T-helper 22 cell (primary cell): ENCODE measurements around the gene COPS7A.

Source experiments
- DNase-seq: peaks from one replicate; pipeline ENCODE4 v3.0.0-alpha.2; 2020; ENCODE audit warnings: low read depth

COPS7A gene

DNA sequence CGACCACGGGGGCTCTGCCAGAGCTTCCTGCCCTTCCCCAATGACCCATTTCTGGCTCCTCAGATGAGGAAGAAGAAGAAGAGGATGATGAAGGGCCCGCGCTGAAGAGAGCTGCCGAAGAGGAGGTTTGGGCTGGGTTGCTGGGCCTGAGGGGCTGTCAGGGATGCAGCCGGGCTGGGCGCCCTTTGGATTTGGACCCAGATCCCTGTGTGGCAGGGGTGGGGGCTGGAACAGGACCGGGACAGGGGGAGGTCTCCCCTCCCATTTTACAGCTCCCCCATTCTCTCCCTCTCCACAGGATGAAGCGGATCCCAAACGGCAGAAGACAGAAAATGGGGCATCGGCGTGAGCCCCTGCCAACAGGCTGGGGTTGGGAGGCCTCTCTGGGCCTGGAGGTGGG lies 46.2 kb downstream of the COPS7A start:
- DNase-seq: no peak

DNA sequence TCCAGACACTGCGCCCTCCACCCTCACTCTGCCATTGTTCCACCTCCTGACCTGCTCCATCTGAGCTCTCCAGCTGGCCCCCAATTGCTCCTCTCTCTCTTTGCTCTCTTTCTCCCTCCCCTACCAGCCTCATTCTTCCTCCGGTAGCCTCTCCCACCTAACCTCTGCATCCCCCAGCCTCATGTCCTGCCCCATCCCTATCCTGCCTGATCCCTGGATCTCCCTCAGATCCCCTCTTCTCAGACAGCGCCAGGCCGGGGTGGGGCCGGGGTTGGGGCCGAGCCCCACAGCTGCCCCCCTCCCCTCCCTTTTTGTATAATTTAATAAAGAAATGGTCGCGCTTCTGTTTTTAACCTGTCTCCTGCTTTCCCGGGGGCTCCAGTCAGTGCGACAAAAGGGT lies 46.8 kb downstream of the COPS7A start:
- no peak for DNase-seq

DNA sequence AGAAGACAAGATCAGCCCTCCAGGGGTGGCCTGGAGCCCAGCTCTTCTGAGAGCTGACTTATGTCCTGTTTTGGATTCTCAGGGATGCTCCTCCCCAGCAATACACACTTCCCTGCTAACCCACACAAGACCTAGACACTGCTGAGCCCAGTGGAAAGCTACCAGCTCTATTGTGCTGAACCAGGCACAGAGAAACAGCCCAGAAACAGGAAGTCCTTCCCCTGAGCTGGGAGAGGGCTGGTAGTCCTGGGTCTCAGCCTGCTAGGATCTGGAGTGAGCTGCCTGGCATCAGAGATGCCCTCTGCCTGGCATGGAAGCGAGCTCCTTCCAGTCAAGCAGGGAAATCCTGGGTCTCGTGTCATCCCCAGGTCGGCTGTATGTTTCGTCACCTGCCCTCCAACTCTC lies 47.2 kb downstream of the COPS7A start:
- DNase-seq: no peak

DNA sequence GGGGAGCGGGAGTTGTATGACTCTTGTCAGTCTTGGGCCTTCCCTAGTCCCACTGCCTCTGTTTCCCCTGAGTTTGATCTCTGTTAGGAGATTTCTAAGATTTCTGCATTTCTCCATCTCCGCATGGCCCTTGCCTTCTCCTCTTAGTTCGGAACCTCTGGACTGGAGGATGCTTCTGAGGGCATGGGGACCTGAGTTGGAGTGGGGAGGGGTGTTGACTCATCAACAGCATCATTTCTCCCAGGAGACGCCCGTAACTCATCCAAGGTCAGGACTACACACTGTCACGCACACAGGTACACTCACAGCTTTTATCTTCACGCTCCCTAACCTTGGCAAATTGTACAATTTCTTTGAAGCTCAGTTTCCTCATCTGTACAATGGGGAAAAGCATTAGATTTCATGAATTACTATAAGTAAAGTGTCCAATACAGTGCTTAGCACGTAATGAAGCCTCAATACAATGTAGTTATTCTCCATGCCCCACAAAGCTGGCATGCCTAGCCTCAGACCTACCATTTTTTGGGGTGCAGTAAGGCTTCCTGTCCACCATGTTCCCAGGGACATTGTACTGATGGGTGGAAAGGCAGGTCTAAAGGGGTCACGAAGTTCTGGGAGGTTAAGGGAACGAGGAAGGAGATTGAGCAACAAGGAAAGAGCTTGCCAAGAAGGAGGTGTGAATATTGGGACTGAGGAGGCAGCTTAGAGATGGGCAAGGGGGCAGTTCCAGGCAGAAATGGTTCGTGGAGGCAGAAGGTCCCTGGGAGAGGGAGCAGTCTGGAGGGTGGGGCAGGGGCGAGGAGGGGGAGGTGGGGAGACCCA lies 47.9 kb downstream of the COPS7A start:
- DNase-seq: no peak

DNA sequence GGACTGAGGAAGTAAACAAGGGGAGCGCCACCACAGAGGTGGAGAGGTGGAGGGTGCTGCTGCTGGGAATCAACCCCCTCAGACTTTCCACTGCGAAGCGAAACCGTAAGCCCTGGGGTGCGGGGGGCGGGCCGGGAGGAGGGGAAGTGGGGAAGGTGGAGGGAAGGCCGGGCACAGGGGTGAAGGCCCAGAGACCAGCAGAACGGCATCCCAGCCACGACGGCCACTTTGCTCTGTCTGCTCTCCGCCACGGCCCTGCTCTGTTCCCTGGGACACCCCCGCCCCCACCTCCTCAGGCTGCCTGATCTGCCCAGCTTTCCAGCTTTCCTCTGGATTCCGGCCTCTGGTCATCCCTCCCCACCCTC lies 48.5 kb downstream of the COPS7A start, which contains the start of gene LAG3:
TSS of gene LAG3 (plus strand) at position 190 of the 365 bp plus-strand sequence. CDS start 333 bp downstream, outside the sequence.
- DNase-seq: no peak

DNA sequence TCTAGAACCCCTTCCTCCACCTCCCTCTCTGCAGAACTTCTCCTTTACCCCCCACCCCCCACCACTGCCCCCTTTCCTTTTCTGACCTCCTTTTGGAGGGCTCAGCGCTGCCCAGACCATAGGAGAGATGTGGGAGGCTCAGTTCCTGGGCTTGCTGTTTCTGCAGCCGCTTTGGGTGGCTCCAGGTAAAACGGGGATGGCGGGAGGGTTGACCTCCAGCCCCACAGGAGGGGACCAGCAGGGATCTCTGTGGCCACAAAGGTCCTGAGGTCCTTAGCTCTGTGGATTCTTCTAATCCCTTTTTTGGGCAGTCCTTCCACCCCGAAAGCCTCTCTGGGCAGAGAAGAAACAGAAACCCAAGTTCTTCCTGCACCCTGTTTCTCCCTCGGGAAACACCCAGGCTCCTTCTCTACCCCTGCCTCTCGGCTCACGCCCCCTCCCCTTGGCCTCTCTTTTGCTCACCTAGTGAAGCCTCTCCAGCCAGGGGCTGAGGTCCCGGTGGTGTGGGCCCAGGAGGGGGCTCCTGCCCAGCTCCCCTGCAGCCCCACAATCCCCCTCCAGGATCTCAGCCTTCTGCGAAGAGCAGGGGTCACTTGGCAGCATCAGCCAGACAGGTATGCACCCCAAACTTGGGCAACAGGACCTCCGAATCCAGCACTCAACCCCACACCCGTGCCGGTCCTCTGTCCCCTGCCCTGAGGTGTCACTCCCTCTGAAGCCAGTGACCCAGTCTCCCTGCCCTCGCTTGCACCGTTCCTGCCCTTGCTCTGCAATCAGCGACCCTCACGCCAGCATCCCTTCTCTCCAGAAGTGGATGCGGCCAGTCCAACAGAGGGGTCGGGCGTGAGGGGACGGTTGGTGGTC lies 49.1 kb downstream of the COPS7A start:
- DNase-seq: no peak

DNA sequence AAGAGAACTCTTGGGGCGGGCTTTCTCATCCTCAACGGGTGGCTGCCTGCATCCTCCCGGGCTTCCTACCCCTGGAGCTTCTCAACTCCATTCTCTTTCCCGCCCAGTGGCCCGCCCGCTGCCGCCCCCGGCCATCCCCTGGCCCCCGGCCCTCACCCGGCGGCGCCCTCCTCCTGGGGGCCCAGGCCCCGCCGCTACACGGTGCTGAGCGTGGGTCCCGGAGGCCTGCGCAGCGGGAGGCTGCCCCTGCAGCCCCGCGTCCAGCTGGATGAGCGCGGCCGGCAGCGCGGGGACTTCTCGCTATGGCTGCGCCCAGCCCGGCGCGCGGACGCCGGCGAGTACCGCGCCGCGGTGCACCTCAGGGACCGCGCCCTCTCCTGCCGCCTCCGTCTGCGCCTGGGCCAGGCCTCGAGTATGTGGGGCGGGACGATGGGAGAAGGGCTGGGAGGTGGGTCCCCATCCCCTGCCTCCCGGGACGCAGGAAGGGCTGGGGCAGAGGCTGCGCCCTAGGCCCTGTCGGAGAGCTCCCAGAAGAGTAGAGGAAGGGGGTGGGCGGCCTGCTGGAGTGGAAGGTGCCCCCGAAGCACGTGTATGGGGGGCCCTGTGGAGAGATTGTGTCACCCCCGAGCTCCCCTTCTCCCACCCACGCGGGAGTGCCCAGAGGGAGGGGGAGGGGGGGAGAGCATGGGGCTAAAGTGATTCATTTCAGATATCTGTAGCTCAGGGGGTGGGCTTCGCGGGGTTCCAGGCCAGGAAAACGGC lies 49.9 kb downstream of the COPS7A start:
- no peak for DNase-seq

DNA sequence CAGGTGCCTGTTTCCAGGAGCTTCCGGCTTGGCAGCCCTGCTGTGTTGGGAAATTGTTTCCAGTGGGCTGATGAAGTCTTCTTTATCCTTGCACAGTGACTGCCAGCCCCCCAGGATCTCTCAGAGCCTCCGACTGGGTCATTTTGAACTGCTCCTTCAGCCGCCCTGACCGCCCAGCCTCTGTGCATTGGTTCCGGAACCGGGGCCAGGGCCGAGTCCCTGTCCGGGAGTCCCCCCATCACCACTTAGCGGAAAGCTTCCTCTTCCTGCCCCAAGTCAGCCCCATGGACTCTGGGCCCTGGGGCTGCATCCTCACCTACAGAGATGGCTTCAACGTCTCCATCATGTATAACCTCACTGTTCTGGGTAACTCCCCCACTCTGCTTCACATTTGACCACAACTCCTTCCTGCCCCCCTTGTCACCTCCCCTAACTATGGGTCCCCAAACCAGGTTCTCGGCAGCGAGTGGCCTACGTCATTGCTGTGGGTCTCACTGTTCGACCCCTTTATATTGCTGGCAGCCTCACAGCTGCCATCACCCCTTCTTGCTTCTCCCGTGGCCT lies 50.7 kb downstream of the COPS7A start:
- DNase-seq: no peak

DNA sequence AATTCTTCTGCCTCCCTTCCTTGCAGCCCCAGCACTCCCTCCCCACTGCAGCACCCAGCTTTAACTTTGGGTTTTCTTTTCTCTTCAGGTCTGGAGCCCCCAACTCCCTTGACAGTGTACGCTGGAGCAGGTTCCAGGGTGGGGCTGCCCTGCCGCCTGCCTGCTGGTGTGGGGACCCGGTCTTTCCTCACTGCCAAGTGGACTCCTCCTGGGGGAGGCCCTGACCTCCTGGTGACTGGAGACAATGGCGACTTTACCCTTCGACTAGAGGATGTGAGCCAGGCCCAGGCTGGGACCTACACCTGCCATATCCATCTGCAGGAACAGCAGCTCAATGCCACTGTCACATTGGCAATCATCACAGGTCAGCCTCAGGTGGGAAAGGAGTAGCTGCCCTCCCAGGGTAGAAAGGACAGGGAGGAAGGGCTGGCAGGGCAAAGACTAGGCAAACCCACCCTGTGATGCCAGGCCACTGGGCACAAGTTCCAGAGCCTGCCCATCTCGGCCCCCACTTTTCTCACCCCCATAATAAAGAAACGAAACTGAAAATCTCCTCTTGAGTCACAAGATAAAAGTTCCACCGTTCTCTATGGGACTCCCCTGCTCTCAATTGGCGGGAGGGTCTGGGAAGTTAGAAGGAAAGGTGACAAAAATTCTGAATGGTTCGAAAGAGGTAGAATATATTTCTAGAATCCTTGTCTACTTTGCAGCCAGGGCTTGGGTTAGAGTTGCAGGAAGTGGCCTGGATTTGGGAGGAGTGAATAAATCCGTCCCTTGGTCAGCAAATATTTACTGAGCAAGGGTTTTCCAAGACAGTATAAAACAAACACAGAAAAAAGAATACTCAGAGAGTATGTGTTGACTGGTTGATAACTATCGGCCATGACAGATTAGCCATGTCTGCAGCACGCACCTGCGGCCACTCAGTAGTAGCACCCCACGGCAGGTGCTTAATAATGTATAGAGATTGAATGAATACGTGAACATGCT lies 51.6 kb downstream of the COPS7A start:
- no peak for DNase-seq

DNA sequence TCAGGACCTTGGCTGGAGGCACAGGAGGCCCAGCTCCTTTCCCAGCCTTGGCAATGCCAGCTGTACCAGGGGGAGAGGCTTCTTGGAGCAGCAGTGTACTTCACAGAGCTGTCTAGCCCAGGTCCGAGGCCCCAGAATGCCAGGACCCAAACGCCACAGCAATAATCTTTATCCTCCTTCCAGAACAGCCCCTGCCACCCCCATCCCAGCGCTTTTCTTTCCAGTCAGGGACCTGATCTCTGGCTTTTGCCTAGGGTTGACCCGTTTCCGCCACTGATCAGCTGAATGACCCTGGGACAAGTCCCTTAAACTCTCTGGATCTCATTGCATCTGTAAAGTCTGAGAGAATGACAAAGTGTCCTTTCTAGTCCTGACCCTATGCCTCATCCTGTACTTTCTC lies 53.5 kb downstream of the COPS7A start:
- DNase-seq: no peak

DNA sequence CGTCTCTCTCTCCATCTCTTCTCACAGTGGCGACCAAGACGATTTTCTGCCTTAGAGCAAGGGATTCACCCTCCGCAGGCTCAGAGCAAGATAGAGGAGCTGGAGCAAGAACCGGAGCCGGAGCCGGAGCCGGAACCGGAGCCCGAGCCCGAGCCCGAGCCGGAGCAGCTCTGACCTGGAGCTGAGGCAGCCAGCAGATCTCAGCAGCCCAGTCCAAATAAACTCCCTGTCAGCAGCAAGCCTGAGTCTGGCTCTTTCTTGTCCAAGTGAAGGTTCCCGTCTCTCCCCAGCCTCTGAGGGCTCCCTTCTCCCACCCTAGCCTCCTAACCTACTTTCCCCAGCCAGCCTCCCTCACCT lies 54.3 kb downstream of the COPS7A start:
- DNase-seq: no peak

DNA sequence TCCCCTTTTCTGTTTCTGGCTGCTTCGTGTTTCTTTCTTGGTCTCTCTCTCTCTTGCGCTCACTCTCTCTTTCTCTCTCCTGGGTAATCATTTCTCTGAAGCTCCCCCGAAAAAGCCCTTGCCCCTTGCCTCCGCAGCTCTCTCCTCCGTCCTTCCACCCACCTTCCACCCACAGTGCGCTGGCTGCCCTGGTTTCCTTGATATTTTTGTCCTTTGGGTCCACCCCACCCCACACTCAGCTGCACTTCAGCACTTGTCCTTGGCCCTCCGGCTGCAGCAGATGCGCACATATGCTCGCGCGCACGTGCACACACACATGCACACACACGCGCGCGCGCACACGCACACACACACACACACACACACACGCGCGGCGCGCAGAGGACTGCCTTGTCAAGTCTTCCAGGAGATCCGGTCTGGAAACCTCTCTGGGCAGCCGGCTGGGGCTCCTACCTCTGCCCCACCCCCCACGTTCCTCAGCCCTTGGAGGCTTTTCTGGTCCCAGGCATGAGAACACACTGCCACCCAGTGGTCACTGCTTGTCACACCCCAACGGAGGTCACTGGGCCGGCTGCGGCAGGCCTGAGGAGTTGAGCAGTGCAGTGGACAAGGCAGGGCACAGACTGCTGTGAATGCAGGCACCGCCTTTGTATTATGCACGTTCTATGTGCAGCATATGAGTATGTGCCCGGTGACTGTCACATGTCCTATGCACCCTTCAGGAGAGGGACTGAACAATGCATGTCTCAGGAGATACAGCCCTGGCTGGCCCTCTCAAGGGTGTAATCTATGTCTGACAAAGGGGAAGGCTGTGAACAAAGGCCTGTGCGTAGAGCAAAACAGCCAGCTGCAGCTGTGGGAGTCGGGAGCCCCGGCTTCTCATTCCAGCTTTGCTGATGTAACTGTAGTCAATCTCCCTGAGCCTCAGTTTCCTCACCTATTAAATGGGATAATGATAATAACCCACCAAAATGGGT lies 55.0 kb downstream of the COPS7A start:
- peak; percentile 72 for DNase-seq

DNA sequence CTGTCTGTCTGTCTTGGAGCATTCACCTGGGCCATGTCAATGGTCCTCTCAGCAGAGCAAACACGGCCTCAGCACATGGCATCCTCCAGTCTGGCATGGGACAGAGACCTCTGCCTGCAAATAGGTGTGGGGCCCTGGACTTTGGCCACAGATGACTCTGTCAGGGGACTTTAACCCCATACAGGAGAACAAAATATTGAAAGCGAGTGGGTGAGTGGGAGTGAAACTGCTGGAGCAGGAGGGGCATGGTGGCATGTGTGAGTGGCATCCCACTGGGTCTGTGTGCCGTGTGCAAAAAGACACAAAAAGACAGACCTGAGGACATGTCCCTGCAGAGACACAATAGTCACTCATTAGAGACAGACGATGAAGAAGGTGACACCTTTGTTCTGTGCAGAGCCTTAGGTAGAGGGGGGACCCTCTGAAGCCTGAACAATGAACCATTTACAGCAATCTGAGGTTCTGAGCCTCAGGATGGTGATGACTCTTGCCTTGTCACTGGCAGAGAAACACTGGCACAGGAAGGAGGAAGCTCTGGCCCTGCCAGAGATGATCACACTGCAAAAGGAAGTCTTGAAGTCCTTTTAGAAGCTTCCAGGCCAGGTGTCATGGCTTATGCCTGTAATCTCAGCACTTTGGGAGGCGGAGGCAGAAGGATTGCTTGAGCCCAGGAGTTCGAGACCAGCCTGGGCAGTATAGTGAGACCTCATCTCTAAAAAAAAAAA lies 56.0 kb downstream of the COPS7A start:
- DNase-seq: no peak

DNA sequence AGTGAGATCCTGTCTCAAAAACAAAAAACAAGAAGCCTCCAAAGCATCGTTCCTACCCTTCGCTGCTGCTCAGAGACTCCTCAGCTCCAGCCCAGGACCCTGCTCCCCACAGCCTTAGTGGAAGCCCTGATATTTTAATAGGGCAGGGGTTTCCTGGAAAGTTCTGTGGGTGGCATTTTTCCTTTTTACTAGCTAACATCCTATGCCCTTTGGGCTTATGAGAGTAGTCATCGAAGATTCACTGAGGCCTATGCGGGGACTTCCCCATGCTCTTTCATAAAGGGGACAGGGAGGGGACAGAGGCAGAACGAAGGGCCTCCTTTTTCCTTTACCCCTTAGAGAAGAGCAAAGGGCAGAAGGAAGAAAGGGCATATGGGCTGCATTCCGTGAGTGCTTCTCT lies 56.7 kb downstream of the COPS7A start:
- DNase-seq: no peak
